HCT116 (cell line): ENCODE data around the gene GTF2IRD1. TPM values are rescaled to one million over a fixed set of nuclear protein-coding genes. Genes with fewer than 3 reads are reported as not detected.

Experiments
- ATAC-seq: fragments of 200-7000 bp; cut with Tn5 transposase; 2 replicates; pipeline ENCODE4 v1.9.1; 2020; ENCODE audit warnings: mild to moderate bottlenecking, moderate library complexity
- BruUV-seq: library from RNA; stranded (reverse); fragments of 400-500 nt; replicated peaks from 2 replicates; lab custom pipeline; 2021; lab: Mats Ljungman, UMichigan
- CTCF ChIA-PET: fragments of 300-600 bp; sonication (Branson Sonifier 250); formaldehyde crosslinking; loops from one replicate; lab custom pipeline; 2021; ENCODE audit warnings: antibody characterized with exemption; lab: Charles Lee
- POLR2A ChIA-PET: fragments of 300-600, 350-600 bp; sonication (Branson Sonifier 250); formaldehyde crosslinking; loops from one replicate; lab custom pipeline; 2021; ENCODE audit warnings: antibody characterized with exemption; lab: Charles Lee
- RAD21 ChIA-PET, 2 experiments: fragments of 300-600 bp; sonication (Branson Sonifier 250); formaldehyde crosslinking; loops; one replicate each; lab custom pipeline; 2023; ENCODE audit warnings: low total read pairs in 2 of 2; ENCODE audit not compliant: uncharacterized antibody in 2 of 2, unreplicated experiment in 2 of 2, low non-redundant PET in 1 of 2; lab: Charles Lee
- DNase-seq: peaks from one replicate; pipeline ENCODE4 v3.0.0-alpha.2; 2010; ENCODE audit warnings: low read depth, low spot score
- H2AFZ ChIP-seq: fragments of 200-600 bp; shearing (Covaris generic), sonication (generic); 2 replicates; pipeline ENCODE4 v1.6.1; 2017; ENCODE audit warnings: low read depth, mixed run types, mixed read lengths, antibody characterized with exemption, low read length; ENCODE audit not compliant: poor library complexity, severe bottlenecking
- H3K27ac ChIP-seq: 2 replicates; pipeline ENCODE4 v1.5.1; 2012; ENCODE audit warnings: low read depth, low read length
- H3K27me3 ChIP-seq: fragments of 200-600 bp; sonication (generic); 2 replicates; pipeline ENCODE4 v1.6.1; 2016; ENCODE audit warnings: mixed run types, low read length, mixed read lengths; ENCODE audit not compliant: insufficient read depth
- H3K36me3 ChIP-seq, 2 experiments: fragments of 200-500 bp in 1 of 2; fragments of 200-600 bp in 1 of 2; sonication (Bioruptor generic) in 1 of 2; sonication (generic) in 1 of 2; 2 replicates each; pipeline versions ENCODE4 v1.5.1 to v1.6.1; 2014 to 2016; ENCODE audit warnings: low read length in 2 of 2, inconsistent platforms in 1 of 2, mixed read lengths in 1 of 2, mixed run types in 1 of 2; ENCODE audit not compliant: insufficient read depth in 2 of 2, control insufficient read depth in 1 of 2
- H3K4me1 ChIP-seq, 2 experiments: fragments of 200-600 bp in 1 of 2; sonication (generic) in 1 of 2; 2 replicates each; pipeline versions ENCODE4 v1.5.1 to v1.6.1; 2012 to 2017; ENCODE audit warnings: low read length in 2 of 2, inconsistent platforms in 1 of 2, mild to moderate bottlenecking in 1 of 2, mixed read lengths in 1 of 2, mixed run types in 1 of 2, moderate library complexity in 1 of 2; ENCODE audit not compliant: insufficient read depth in 2 of 2, control insufficient read depth in 1 of 2
- H3K4me2 ChIP-seq: fragments of 200-600 bp; sonication (generic); 2 replicates; pipeline ENCODE4 v1.6.1; 2017; ENCODE audit warnings: mixed run types, low read length, mixed read lengths
- H3K4me3 ChIP-seq, 2 experiments: fragments of 200-600 bp in 1 of 2; sonication (generic) in 1 of 2; replicated peaks in 1 of 2; 2 replicates each; pipeline ENCODE4 v1.5.1; 2011 to 2016; ENCODE audit warnings: low read length in 2 of 2, control low read depth in 1 of 2, low read depth in 1 of 2, mild to moderate bottlenecking in 1 of 2, mixed read lengths in 1 of 2, mixed run types in 1 of 2
- H3K79me2 ChIP-seq: fragments of 200-600 bp; sonication (generic); 2 replicates; pipeline ENCODE4 v1.6.1; 2017; ENCODE audit warnings: mild to moderate bottlenecking, mixed run types, low read length, moderate library complexity, mixed read lengths; ENCODE audit not compliant: insufficient read depth
- H3K9ac ChIP-seq: fragments of 200-600 bp; sonication (generic); 2 replicates; pipeline ENCODE4 v1.6.1; 2016; ENCODE audit warnings: low read length, mixed read lengths
- H3K9me2 ChIP-seq: fragments of 200-600 bp; sonication (generic), shearing (Covaris generic); 2 replicates; pipeline ENCODE4 v1.6.1; 2017; ENCODE audit warnings: mixed run types, mild to moderate bottlenecking, moderate library complexity; ENCODE audit not compliant: insufficient read depth
- H3K9me3 ChIP-seq, 2 experiments: fragments of 200-500 bp in 1 of 2; fragments of 200-600 bp in 1 of 2; sonication (Bioruptor generic) in 1 of 2; sonication (generic) in 1 of 2; 2 replicates each; pipeline ENCODE4 v1.6.1; 2014 to 2017; ENCODE audit warnings: low read length in 2 of 2, mixed read lengths in 2 of 2, inconsistent platforms in 1 of 2, low read depth in 1 of 2, mild to moderate bottlenecking in 1 of 2, mixed run types in 1 of 2, moderate library complexity in 1 of 2; ENCODE audit not compliant: control insufficient read depth in 1 of 2, insufficient read depth in 1 of 2
- H4K20me1 ChIP-seq: fragments of 200-600 bp; sonication (generic), shearing (Covaris generic); 2 replicates; pipeline ENCODE4 v1.6.1; 2017; ENCODE audit warnings: mixed run types, mild to moderate bottlenecking, moderate library complexity; ENCODE audit not compliant: insufficient read depth
- ATF3 ChIP-seq: IDR thresholded peaks from 2 replicates; pipeline ENCODE4 v1.6.1; 2012
- CBX3 ChIP-seq: IDR thresholded peaks from 2 replicates; pipeline ENCODE4 v1.6.1; 2012; ENCODE audit warnings: low read depth
- CEBPB ChIP-seq: IDR thresholded peaks from 2 replicates; pipeline ENCODE4 v1.6.1; 2012; ENCODE audit warnings: low read depth
- CTCF ChIP-seq, 3 experiments: fragments of 200-600 bp in 1 of 3; sonication (generic) in 1 of 3; IDR thresholded peaks in 2 of 3; conservative IDR thresholded peaks in 1 of 3; 2 replicates each; pipeline ENCODE4 v1.5.1; 2012 to 2017; ENCODE audit warnings: low read depth in 2 of 3, low read length in 2 of 3, antibody characterized with exemption in 1 of 3, borderline replicate concordance in 1 of 3, control low read depth in 1 of 3, mild to moderate bottlenecking in 1 of 3, mixed read lengths in 1 of 3, mixed run types in 1 of 3, moderate library complexity in 1 of 3; ENCODE audit not compliant: insufficient read depth in 1 of 3
- ELF1 ChIP-seq: IDR thresholded peaks from 2 replicates; pipeline ENCODE4 v1.6.1; 2012; ENCODE audit warnings: low read depth, borderline replicate concordance
- FOSL1 ChIP-seq: IDR thresholded peaks from 2 replicates; pipeline ENCODE4 v1.6.1; 2012; ENCODE audit warnings: low read depth
- POLR2AphosphoS5 ChIP-seq: IDR thresholded peaks from 2 replicates; pipeline ENCODE4 v1.6.1; 2011; ENCODE audit warnings: mild to moderate bottlenecking, low read depth, low read length, moderate library complexity
- REST ChIP-seq: IDR thresholded peaks from 2 replicates; pipeline ENCODE4 v1.6.1; 2012; ENCODE audit warnings: low read depth
- SP1 ChIP-seq: IDR thresholded peaks from 2 replicates; pipeline ENCODE4 v1.6.1; 2012; ENCODE audit warnings: low read depth
- TCF7L2 ChIP-seq: IDR thresholded peaks from 2 replicates; pipeline ENCODE4 v1.7.0; 2011; ENCODE audit warnings: borderline replicate concordance, inconsistent platforms; ENCODE audit not compliant: insufficient read depth, insufficient read length; ENCODE audit errors: extremely low read depth
- ZBTB33 ChIP-seq: IDR thresholded peaks from 2 replicates; pipeline ENCODE4 v1.6.1; 2011; ENCODE audit warnings: mild to moderate bottlenecking, low read length, moderate library complexity; ENCODE audit not compliant: insufficient replicate concordance; ENCODE audit errors: extremely low read depth
- ZNF274 ChIP-seq: fragments of 200-500 bp; sonication (Bioruptor generic); IDR thresholded peaks from 2 replicates; pipeline ENCODE4 v1.6.1; 2014; ENCODE audit warnings: mild to moderate bottlenecking, low read depth, low read length, inconsistent platforms
- intact Hi-C: fragments of 100-400 bp; cut with micrococcal nuclease; formaldehyde crosslinking; loops from 2 replicates; pipeline ENCODE4 v1.10.0; 2022
- total RNA-seq: library from RNA; stranded (reverse); gene quantifications from one replicate; pipeline ENCODE4 v1.2.1, GENCODE V29; 2021; ENCODE audit not compliant: unreplicated experiment

GTF2IRD1 gene
- total RNA-seq, 1 experiment from 2014 or later: 34.5 TPM

GRCh38 chr7:74569501-74570075 is 115.9 kb downstream of the GTF2IRD1 start:
- CTCF ChIA-PET: no interaction called here
- H3K9me3 ChIP-seq: no peaks in the 10 kb centered on the region
- H3K9me2 ChIP-seq: no peaks in the 10 kb centered on the region
- H3K27ac ChIP-seq: no peak overlapping the region
- H3K4me1 ChIP-seq: peaks cover 21 to 22% of the 10 kb centered on the region in 2 experiments; a peak in 3 of 4 replicates
- H3K4me2 ChIP-seq: no peak overlapping the region
- no peaks in the 10 kb centered on the region for H3K27me3 ChIP-seq
- no peak overlapping the region for H3K4me3 ChIP-seq
- no peaks in the 10 kb centered on the region for H3K36me3 ChIP-seq
- DNase-seq (no peak), ATAC-seq (no peak)
- no peak for TF ChIP-seq SP1
- TF ChIP-seq CTCF (IDR thresholded peaks at IDR 0.05 in 2 of 3, conservative IDR thresholded peaks at IDR 0.05 in 1 of 3; ENCODE audit: borderline replicate concordance in 1 of 3, insufficient read depth in 1 of 3, low read depth in 2 of 3, low read length in 2 of 3): no peak
- TF ChIP-seq REST: no peak
- TF ChIP-seq ZBTB33: no peak
- no peak for TF ChIP-seq POLR2AphosphoS5
- no peak for TF ChIP-seq FOSL1
- TF ChIP-seq ELF1: no peak
- no peak for TF ChIP-seq ZNF274
- TF ChIP-seq ATF3: no peak
- no peak for TF ChIP-seq CBX3
- TF ChIP-seq TCF7L2: no peak
- TF ChIP-seq CEBPB: no peak
- TF ChIP-seq, all 23 proteins: peak for 0
- no peak overlapping the region for H3K9ac ChIP-seq
- H4K20me1 ChIP-seq: no peaks in the 10 kb centered on the region
- RAD21 ChIA-PET: no interaction called here
- no TSS peak for BruUV-seq
- POLR2A ChIA-PET: no interaction called here
- H2AFZ ChIP-seq: no peak overlapping the region
- H3K79me2 ChIP-seq: no peaks in the 10 kb centered on the region
- intact Hi-C loops: no loop called here
